ENCODE data around the gene ORC5.

DNA sequence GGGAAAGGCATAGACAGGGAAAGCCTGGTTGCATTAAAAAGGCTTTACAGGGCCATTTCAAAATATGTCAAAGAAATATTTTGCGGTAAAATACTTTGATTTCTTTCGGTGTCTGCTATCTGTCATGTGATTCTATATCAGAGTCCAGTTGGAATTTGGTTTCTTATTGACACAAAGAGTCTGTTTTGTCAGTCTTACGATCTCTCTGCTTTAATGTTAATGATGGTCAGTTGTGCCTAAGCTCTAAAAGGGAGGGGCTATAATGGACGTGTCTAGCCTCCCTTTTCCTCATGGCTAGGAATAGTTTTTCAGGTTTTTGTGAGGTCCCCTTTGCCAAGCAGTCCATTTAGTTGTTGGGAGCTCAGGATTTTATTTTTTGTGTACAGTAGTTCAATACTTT, 31.5 kb downstream of the ORC5 start:
- TF ChIP-seq, protein P1, sequence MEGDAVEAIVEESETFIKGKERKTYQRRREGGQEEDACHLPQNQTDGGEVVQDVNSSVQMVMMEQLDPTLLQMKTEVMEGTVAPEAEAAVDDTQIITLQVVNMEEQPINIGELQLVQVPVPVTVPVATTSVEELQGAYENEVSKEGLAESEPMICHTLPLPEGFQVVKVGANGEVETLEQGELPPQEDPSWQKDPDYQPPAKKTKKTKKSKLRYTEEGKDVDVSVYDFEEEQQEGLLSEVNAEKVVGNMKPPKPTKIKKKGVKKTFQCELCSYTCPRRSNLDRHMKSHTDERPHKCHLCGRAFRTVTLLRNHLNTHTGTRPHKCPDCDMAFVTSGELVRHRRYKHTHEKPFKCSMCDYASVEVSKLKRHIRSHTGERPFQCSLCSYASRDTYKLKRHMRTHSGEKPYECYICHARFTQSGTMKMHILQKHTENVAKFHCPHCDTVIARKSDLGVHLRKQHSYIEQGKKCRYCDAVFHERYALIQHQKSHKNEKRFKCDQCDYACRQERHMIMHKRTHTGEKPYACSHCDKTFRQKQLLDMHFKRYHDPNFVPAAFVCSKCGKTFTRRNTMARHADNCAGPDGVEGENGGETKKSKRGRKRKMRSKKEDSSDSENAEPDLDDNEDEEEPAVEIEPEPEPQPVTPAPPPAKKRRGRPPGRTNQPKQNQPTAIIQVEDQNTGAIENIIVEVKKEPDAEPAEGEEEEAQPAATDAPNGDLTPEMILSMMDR (conservative IDR thresholded peaks at IDR 0.05; ENCODE audit: low read length) = no peak
- no peak for TF ChIP-seq EZH2phosphoT487 (IDR thresholded peaks at IDR 0.05; ENCODE audit: borderline replicate concordance, low read depth, low read length)

Measured in OCI-LY7 (cell line).